ENCODE results near the gene EGR4. TPM values are rescaled to one million over a fixed set of nuclear protein-coding genes. Genes with fewer than 3 reads are reported as not detected.

The EGR4 gene
- total RNA-seq, 1 donor from 2014 or later, result not detected

DNA sequence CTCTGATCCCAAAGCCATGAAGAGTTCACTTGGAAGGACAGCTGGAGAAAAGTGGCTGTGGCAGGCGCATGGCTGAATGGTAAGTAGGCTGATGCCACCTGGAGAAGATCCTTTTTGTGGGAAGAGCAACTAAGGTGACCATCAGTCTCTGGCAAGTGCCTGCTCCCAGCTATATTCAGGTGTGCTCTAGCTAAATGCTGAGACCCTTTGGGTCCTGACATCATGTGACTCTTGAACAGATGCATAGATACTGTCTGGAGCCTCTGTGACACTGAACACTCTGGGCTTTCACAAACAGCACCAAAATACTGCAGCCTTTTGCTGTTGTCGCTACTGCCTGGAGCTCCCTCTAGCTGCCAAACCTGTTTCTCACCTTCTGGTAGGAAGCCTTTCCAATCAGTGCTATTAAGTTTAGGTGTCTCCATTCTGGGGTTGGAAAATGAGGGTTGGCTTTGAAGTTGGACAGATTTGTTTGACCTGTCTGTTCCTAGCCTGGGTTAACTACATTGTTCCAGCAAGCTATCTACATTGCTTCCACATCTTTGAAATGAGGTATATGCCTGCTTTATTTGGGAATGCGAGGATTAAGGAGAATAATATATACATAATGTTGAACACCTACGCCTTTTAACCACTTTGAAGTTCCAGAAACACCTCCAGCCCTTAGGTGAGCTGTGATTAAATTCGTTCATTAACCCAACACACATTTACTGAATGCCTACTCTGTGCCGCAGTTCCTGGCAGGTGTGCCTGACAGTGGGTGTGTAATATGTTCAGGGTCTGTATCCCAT, 3.1 kb downstream of the EGR4 start:
- DNase-seq (ENCODE audit: low read depth), result peak; percentile 50

DNA sequence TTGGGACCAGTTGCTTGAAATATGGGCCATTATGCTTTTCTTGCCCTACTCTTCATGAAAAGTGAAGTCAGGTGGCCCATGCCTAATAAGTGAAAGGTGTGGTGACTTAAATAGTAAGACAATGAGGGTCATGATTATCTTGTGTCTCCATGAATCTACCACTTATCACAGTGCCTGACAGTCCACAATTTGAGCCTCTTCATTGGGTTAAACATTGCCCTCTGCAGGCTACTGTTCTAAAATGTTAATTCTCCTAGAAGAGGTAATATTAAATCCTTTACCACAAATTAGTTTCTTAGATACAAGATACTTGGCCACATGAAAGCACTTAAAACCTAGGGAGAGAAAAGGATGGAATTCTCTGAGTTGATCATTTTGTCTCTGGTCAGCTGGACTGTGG, 4.0 kb downstream of the EGR4 start:
- no peak for DNase-seq (ENCODE audit: low read depth)

DNA sequence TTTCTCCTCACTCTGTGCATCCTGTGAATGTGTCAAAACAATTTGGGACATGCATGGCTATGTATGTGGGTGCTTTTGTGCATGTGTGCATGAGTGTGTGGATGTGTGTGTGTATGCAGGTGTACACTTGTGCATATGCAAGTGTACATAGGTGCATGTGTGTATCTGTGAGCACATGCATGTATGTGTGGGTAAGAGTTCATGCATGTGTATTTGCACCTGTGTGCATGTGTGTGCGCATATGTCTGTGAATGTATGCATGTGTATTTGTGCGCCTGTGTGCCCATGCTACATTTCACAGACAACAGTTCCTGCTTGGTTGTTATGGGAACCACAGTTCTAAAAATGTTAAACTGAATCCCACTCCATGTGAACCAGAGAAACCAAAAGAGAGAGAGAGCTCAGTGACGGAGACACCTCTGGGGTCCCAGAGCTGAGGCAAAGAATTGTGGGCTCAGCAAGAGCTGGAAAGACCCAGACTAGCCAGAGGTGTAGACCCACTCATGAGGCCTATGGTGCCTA, 7.2 kb downstream of the EGR4 start:
- DNase-seq (ENCODE audit: low read depth), result no peak

DNA sequence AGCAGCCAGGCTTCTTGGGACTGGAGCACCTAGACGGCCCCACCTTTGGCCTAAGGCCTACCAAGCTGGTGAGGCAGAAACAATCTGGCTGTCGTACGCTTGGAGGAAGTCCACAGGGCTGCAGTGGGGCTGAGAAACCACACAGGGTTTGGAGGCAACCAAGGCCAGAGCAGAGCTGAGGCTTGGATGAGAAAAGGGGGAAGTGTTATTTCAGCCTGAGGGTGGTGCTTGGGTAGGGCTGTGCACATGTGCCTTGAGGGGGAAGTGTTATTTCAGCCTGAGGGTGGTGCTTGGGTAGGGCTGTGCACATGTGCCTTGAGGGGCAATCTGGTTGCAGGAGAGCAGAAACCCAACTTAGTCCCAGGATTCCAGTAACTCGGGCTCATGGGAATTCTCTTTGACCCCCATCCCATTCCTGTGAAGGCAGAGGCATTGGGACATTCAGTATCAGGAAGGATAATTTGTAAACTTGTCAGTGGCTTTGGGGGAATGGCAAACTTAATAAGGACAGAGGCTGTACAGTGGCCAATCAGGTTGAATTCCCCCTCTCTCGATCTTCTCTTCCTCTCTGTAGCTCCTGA, 8.1 kb downstream of the EGR4 start:
- no peak for DNase-seq (ENCODE audit: low read depth)

DNA sequence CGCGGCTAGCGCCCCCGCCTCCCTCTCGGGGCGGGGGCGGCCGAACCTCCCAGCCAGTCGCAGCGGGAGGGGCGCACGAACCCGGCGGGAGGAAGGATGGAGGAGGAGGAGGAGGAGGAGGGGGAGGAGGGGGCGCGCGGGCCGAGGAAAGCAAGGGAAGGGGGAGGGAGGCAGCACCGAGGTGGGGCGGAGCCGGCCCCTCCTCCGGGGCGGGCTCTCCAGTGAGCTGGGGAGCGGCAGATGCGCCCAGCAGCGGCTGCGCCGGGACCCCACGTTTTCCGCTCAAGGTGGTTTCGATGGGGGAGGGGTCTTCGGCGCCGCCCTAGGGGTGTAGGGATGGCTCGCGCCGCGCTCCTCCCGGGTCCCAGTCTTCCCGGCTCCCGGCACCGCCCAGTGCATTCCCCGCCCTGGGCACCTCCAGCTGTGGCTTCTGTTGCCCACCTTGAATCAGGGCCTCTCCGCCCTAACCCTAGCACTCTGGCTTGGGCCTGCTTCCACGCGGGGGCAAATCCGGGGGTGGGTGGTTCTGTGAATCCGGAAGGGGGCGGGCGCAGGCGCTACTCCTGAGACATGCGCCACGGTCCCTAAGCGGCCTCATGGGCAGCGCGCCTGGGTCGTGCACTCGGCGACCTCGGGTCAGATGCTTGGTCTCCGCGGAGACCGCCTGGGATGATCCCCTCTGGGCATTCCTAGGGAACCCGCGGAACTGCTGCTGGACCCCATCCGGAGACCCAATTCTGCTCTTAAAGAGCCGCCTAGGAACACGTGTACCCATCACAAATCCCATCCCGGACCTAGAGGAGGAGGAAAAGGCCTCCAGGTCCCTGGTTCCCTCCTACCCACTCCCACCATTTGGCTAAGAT, 8.8 kb downstream of the EGR4 start, which contains the start of gene FBXO41:
Gene FBXO41 (minus strand): TSS at position 183 of the 863 bp plus-strand sequence. CDS start 14,848 bp downstream, outside the sequence.
- no peak for DNase-seq (ENCODE audit: low read depth)

DNA sequence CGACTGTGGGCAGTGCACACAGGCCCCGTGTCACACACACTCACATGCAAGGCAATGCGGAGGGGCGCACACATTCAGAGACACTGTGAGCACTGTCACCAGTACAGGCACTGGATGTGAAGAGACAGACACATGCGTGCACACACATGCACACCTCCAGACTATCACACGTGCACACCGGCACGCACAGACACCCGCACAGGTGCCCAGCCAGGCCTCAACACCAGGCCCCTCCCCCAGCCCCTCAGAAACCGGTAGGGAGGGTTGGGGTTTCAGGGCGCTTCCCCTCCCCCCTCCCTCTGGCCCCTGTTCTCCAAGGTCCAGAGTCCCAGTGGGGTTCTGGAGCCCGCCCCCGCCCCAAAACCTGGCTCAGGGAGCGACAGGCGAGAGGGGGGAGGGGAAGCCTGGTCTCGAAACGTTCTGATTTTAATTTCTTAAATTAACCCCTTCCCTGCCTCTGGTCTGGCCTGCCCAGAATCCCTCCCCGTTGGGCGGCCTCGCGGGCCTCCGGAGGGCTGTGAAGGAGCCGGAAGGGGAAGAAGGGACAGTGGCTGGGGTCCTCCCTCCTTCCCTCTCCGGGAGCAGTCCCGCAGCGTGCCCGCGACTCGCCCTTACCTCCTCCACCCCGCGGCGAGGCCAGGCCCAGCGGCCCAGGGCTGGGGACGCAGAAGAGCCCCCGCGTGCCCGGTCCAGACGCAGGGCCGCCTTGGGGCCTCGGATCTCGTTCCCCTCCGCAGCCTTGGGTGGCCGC, 9.6 kb downstream of the EGR4 start:
- no peak for DNase-seq (ENCODE audit: low read depth)

DNA sequence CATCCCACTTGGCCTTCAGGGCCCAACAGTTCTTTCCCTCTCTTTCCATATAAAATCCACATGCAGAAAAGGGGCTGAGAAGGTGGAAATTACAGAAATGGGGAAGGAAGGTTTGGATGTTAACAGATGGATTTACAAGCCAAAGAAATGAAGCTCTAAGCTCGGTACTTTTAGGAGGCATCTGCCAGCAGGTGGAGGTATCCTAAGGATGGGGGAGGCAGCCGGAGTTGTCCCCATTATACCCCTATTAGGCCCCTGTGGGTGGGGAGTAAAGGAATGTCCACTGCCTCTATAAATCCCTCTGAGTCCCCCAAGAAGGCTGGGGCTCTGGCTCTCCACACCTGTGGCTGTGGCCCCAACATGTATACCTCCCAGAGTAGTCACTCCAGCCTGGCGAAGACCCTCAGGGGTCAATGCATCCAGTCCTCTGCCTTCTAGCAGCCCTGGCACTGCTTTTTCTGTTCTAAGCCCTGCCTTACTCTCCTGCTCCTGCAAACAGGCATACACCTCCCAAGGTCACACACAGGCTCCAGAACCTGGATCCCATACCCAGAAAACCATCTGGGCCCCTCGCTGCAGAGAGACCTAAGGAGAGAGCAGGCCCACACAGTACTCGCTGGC, 10.3 kb downstream of the EGR4 start:
- DNase-seq (ENCODE audit: low read depth), result no peak

DNA sequence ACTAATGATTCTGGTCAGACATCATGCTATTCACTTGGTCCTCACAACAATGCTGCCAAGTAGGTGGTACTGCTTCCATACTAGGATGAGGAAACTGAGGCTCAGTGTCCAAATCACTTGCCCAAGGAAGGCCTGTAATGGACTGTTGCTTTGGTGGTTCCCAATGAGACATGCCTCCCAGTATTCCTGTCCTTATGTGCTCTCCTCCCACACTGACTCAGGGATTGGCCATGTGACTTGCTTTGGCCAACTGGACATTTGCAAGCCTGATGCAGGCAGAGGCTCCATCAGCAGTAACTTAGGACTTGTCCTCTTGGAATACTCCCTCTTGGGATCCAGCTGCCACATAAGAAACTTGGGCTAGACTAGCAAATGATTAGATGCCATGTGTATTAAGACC, 12.1 kb downstream of the EGR4 start:
- DNase-seq (ENCODE audit: low read depth), result peak; percentile 15

DNA sequence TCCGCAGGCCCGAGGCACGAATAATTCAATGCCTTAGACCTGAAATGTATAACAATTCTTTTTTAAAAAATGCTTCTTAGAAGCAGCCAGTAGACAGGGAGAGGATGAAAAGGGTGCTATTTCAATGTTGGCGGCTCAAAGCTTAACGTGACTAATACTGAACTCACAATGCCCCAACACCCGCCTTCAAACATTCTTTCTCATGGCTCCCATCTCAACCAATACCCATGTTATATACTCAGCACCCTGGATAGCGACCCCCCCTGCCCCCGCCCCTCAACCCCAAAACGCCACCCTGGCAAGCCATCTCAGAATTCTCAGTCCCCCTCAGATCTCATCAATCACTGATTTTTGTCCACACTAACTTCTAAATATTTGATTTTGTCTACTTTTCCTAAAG, 13.5 kb downstream of the EGR4 start:
- no peak for DNase-seq (ENCODE audit: low read depth)

DNA sequence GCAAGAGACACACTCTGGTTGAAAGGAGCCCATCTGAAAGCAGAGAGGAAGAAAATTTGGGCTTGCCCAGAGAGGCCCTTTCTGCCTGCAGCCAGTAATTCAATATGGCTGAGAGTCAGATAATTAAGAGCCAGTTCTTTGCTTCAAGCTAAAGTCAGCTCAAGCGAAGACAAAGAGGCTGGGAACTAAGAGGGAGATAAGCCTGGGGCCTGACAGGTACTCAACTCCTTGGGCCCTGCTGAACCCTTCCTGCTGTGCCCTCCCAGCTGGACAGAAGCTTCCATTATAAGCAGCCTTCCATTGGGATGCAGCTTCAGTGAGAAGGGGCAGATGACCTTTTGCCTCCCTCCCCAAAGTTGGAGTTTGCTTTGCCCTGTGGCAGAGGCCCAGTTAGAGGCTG, 21.1 kb downstream of the EGR4 start:
- no peak for DNase-seq (ENCODE audit: low read depth)

DNA sequence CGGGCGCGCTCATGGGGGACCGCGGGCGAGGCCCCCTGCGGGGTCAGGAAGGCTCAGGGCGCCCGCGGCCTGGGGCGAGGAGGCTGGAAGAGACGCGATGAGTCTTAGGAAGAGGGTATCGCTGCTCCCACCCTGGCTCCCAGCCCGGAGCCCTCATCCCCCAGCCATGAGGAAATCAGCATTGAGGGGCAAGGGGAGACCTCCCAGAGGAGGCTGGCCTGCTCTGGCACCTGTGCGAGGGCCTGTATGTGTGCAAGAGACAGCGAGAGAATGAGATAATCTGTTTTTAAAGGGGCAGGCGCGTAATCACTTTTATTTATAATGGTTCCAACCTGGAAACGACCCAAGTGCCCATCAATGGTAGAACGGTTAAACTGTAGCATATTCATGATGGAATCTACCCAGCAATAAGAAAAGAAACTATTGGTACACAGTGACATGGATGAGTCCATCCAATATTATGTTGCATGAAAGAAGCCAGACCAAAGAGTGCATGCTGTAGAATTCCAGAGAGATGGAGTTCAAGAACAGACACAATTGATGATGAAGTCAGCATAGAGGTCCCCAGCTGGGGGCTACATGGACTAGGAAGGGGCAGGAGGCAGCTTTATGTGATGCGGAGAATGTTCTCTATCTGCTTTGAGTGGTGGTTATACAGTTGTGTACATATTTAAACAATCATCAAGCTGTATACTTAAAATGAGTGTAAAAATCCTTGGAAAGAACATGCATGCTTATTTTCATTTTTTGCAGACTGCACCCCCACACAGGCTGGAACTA, 23.5 kb downstream of the EGR4 start:
- no peak for DNase-seq (ENCODE audit: low read depth)

DNA sequence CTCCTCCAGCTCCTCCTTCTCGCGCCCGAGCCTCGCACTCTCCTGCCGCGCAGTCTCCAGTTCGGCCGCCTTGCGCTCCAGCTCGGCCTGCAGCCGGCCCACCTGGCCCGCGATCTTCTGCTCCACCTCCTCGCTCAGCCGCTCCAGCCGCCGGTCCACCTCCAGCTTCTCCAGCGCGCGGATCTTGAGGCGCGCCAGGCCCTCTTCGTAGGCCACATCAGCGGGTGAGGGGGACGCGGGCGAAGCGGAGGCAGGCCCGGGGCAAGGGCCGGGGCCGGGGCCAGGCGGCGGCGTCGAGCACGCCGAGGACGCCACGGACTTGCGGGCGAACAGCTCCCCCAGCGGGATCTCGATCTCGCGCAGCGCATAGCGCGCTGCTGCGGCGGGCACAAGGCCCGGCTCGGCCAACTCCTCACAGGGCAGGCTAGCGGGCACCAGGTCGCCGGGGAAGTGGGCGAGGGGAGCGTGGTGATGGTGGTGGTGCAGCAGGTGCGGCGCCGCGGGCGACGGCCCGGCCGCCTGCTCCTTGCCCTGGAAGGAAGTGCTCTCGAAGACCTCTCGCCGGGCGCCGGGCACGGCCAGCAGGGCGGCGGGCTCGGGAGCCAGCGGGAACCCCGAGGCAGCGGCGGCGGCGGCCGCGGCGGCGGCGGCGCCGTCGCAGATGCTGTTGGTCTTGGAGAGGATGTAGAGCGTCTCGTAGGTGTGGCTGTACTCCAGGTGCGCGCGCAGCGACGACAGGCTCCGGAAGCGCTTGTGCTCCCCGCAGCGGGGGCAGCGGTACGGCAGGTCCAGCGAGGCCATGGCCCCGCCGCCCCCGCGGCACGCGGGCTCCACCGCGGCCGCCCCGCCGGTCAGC, 24.3 kb downstream of the EGR4 start:
- DNase-seq (ENCODE audit: low read depth), result peak; percentile 23

DNA sequence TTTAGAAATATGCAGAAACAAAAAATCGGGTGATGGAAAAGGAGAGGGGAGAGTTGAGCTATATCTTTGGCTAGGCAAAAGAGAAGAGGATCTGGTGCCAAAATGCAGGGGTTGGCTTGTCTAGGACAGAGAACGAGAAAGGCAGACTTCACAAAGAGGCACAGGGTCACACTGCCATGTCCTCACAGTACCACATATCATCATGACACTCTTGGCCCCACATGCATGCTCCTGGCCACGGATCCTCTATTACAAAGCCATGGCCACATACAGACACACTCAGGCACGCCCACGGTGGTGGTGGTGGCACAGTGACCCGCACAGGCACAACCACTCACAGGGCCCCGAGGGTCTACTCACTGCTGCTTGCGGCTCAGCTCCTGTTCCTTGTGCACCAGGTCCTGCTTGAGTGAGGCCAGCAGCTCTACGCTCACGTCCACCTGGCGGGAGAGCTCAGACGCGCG, 24.9 kb downstream of the EGR4 start:
- DNase-seq (ENCODE audit: low read depth), result no peak

DNA sequence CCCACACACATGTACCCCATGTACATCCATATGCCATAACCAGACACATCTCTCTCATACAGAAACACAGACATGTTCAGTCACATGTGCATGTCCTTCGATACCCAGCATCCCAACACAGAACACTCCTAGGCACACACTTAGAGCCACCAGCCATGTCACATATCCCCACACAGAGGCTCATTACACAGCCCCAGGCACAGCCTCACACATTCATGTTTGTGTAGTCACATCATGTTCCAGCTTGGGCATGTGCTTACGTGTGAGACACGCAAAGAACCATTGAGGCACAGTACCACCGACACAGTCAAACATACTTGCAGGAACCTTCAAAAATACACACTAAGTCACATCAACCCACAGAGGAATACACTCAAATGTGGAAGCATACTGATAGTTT, 26.3 kb downstream of the EGR4 start:
- DNase-seq (ENCODE audit: low read depth), result no peak

DNA sequence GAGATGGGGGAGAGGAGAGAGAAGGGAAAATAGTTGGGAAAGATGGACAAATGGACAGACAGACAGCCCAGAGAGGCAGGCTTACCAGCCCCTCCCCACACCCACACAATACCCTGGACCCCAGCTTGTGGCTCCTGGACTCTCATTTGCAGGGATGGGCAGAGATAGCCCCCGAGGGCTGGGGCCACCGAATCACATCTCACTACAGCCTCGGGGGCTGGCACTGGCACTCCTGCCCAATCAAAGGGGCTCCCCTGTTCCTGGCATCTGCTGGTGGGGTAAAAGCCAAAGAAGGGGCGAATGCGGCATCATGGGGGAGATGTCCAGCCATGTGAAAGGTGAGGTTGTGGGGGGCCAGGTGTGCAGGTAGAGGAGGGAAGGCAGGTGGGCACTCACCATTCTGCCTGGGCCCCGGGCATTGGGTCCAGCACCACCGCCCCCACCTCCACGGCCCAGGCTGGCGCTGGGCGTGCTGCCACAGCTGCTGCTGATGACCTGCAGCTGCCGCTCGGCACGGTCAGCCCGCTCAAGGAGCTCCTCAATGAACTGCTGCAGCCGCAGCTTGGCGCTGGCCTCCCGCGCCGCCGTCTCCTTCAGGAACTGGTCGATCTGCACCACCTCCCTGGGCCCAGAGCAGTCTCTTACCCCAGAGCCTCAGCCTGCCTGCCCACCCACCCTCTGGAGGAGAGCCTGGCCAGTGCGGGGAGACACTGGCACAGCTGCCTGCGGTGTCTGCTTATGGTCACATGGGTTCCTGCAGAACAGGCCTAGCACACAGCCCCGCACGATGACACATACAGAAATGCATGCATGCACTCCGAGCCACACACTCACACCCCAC, 27.1 kb downstream of the EGR4 start:
- no peak for DNase-seq (ENCODE audit: low read depth)

DNA sequence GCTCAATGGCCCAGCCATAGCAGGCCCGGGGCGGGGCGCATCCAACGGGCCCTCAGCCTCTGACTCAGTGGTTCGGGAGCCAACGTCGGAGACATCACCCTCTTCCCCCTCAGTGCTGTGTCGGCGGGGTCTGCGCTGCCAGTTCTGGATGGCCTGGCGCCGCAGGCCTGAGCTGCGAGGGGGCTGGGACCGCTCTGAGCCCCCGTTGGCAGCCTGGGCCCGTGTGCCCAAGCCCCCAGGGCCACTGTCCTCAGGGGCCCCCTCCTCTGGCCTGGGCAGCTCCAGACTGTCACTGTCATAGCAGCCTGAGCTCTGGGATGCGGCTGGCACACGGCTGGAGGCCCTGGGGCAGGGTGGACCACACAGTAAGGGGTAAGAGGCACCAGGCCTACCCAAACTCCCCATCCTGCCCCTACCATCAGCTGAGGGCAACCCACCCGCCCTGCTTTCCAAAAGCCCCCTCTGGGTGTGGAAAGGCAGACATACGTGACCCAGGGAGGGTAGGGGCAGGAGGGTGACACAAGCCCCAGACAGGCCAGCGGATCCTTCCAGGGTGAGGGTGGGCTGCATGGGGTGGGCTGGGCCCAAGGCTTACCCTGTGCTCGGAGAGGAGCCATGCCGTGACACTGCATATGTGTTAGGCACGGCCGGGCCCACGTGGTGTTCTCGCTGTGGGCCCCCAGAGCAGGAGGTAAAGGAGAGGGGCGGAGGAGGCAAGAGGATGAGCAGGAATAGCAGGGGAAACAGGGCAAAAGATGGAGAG, 27.9 kb downstream of the EGR4 start:
- no peak for DNase-seq (ENCODE audit: low read depth)

DNA sequence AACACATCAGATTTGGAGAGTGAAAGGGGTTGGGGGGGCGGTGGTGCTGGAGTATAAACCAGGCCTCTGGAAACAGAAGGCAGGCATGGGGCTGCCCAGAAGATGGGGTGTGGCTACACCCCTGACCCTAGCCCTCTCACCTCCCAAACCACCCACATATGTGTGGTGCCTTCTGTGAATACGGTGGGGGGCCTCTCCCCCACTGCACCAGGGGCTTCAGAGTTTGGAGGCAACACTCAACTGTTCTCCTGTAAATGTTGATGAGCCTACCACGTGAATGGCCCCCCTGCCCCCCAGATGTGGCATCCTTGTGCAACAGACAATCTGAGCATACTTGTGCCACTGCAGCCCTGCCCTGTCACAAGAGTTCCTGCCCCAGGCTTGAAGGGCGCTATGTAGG, 28.6 kb downstream of the EGR4 start:
- DNase-seq (ENCODE audit: low read depth), result no peak

DNA sequence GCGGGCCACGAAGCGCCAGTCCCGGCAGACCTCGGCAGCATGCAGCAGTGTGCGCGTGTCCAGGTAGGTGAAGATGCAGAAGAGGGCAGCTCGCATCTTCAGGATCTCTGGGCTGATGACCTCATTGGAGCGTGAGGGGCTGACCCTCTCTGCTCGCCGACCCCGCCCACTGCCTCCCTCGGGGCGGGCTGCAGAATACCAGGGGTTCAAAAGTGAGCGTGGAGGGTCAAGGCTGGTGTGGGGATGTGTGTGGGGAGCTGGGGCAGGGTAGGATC, 29.1 kb downstream of the EGR4 start:
- DNase-seq (ENCODE audit: low read depth), result no peak
